NCI-H748 (cell line): ENCODE data around the gene PAIP2.
"Not testable (repeated sequence)": the region's sequence is repeated elsewhere in the genome, so short reads cannot be mapped to it uniquely, and the experiment has no call there.

Experiments used
- DNase-seq: peaks from one replicate; lab custom pipeline; 2025; ENCODE audit not compliant: unreplicated experiment; lab: John Stamatoyannopoulos, UW

Gene PAIP2, protein sequence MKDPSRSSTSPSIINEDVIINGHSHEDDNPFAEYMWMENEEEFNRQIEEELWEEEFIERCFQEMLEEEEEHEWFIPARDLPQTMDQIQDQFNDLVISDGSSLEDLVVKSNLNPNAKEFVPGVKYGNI

DNA sequence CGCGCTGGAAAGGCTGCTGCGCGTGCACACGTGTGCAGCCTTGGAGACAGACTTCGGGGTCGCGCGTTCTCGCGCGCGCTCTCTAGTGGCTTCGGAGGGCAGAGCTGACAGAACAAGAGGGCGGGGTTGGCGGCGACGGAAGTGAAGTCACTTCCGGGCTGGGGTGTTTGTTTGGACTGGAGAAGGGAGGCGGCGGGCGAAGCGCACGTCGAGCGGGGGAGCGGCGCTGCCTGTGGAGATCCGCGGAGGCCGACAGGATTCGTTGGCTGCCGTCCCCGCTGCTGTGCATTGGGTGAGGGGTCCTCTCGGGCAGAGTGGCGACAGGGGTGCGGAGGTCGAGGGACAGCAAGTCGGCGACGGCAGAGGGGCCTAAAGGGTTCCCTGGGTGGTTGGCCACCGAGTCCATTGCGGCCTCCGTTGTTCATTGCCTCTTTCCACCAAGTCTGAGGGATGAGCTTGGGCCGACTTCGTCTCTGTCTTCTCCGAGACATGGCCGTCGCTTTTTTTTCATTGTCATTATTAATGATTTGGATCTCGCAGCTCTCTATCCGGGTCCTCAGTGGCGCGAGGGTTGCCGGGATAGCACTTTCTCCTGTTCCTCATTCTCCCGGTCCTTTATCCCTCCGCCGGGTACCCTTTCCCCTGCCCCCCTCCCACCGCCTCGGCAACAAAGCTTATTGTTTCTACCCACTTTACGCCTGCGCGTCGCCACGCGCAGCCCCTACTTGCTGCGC lies at the start of gene PAIP2:
TSS of gene PAIP2 (plus strand) at position 166 of the 734 bp plus-strand sequence. CDS start 21,931 bp downstream, outside the sequence.
- peak; percentile 99 for DNase-seq

DNA sequence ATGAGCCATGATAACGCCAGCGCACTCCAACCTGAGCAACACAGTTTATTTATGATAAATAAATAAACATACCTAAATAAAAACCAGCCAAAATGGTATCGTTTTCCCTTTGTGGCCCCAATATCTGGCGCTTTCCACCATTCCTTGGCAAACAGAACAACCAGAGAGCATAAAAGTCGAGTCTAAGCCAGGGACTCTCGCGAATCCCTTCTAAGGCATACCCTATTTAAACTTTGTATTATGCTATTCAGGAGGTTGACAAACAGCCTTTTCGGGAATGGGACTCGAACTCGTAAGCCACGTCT lies 48.5 kb upstream of the PAIP2 start:
- no peak for DNase-seq

DNA sequence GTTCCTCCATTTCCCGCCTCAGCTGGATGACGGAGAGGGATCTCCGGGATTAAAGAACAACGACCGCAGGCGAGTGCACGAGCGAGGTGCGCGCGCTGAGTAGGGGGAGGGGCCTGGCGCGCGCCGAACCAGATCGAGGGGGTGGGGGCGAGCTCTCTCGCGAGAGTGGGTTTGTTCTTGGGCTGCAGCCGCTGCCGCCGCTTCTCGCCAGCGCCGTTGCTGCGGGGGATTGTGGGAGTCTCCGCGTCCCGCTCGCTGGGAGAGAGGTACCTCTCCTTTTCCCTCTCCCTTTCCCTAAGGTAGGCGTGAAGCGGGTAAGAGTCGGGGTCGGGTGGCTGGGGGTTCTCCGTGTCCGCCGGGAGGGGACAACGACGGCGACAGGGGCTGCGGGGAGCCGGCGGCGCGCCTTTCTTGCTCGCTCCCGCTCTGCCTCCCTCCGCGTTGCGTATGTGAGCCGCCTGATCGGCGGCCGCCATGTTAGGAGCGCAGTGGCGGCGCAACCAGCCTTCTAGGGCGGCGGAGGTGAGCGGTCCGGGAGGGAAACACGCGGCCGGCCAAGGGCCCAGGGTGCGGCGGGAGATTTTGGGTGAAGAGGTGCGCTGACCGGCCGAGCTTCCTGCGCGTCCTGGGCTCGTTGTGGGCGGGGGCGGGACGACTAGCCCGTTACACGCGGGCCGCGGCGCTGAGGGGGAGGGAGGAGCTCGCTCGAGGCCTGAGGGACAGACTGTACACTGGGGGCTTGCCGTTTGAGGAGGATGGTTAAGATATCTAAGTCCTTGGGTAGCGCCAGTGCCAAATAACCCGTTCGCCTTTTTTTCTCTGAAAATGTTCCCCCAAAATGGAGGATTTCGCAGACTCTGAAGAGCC lies 47.9 kb upstream of the PAIP2 start, which contains the start of gene MATR3:
TSS of gene MATR3 (plus strand) at position 234 of the 867 bp plus-strand sequence. CDS start 13,676 bp downstream, outside the sequence.
- DNase-seq = peak; percentile 98

DNA sequence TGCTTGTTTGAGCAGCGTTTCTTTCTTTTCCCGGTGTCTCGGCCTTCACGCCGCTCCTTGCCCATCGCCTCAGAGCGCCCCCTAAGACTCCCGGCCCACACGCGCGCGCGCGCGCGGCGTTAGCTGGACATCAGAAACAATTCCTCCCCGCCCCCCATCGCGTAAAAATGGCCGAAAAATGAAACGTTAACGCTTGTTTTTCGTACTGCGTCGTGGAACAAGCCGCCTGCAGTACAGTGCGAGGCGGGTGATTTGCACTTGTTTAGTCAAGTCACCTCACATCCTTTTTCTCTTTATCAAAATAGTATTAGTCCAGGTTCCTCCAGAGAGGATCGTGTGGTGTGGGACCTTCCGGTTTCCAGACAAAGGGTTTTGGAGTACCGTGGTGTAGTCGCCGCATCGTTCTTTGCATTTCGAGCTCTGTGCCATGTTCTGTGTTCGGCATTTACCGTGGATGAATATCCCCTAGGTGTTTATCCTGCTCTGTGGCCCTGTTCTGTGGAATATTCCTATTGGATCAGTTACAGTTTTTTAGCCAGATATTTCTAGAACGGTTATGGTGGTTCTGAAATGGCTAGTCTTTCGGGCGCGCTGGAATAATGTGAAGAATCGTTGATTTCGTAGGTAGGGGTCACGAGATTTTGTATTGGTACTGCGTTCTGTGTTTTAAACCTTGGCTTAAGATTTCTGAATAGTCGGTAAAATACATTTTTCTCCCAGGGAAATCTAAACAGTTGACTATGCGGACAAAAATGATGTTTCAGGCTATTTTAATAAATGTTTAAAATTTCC lies 47.1 kb upstream of the PAIP2 start:
- peak; percentile 90 for DNase-seq

DNA sequence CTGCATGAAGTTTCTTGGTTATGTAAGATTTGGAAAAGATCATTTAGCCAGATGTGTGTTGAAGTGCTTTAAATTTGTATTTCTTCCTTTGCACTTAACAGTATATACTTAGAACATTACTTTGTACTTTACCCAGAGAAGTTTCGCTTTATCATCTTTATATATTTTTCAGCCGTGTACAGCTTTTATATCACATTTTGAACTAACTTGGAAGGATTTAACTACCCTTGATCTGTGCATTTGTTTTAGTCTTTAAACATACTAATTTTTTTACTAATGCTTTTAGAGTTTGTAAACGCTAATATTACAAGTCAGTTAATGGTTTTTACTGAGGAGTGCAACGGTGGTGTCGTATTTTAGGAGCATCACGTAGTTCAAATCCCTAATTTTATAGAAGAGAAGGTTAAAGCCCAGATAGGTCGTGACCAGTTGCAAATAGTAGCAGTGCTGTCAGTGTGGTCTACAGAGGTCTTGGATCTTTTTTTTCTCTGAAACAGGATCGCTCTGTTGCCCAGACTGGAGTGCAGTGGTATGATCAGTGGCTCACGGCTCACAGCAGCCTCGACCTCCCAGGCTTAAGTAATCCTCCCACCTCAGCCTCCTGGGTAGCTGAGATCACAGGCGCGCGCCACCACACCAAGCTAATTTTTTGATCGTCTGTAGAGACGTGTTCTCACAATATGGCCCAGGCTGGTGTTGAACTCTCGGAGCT lies 46.2 kb upstream of the PAIP2 start:
- no peak for DNase-seq

DNA sequence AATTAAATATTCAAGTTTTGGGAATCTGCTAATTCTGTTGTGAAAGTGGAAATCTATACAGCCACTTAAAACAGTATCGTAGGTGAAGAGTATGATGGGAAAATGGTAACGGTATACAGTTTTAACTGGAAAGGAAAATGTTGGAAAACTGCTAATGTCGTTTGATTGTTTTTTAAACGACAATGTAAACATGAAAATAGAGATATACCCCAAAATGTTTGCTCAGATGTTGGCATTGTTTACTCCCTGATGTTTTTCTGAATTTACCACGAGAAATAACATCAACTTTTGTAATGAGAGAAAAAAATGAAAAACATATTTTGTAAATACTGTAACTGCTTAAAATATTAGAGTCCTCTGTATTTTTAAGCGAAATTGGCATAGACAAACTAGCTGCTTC lies 45.5 kb upstream of the PAIP2 start:
- DNase-seq = no peak

DNA sequence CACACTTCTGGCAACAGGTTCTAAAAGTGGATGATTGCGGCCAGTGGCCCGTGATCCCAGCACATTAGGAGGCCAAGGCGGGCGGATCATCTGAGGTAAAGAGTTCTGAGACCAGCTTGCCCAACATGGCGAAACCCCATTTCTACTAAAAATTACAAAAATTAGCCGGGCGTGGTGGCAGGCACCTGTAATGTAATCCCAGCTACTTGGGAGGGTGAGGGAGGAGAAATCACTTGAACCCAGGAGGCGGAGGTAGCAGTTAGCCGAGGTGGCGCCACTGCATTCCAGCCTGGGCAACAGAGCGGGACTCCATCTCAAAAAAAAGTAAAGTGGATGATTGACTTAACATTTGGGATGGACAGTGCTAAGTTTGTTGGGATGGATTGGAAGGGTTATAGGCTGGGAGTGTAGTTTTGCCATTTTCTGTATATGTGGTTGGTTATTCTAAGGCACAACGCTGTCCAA lies 44.8 kb upstream of the PAIP2 start:
- no peak for DNase-seq

DNA sequence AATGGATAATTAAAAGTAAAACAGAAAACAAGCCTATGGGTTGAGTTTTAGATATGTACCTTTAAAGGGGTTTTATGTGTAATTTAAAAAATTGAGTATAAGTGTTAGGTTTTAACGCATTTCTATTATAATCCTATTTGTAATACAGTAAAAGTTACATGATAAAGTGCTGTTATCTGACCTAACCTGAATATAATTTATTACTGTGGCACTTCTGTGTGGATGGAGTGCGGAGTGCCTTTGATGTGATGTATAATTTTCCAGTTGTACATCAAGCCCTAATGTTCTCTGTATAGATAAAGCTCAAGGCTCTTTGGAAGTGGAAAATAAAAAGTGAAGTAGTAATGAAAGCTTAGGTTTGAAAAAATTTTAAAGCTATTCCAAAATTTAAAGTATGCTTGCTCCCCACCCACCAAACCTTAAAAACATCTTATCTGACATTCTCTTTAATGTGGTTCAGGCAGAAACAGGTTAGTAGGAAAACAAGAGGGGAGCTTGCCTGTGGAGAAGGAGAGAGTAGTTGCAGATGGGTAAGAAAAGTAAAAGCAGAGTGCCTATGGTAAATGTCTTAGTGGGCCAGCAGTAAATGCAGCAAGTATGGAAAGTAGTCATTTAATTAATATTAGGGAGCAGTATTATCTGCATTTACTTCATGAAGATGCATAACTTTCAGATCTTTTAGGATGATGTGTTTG lies 44.1 kb upstream of the PAIP2 start:
- DNase-seq = no peak

DNA sequence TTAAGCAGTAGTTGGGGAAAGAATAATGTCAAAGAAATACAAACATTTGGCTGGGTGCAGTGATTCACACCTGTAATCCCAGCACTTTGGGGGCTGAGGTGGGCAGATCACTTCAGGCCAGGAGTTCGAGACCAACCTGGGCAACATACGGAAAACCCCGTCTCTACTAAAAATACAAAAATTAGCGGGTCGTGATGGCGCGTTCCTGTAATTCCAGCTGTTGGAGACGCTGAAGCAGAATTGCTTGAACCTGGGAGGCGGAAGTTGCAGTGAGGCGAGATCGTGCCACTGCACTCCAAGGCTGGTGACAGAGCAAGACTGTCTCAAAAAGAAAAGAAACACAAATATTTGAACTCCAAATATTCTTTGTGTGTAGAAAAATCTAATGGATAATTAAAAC lies 43.4 kb upstream of the PAIP2 start:
- DNase-seq = no peak

DNA sequence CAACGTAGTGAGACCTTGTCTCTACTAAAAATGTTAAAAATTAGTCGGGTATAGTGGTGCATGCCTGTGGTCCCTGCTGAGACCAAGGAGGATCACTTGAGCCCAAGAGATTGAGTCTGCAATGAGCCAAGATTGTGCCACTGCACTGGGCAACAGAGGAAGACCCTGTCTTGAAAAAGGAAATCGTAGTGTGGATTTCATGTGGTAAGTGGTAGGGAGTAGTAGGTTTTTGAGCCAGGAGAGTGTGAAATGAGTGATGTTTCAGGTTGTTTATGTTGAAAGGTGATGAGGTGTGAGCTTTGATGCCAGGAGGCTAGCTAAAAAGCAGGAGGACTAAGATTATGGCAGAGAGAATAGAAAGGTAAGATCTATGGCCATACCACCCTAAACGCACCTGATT lies 42.2 kb upstream of the PAIP2 start:
- no peak for DNase-seq

DNA sequence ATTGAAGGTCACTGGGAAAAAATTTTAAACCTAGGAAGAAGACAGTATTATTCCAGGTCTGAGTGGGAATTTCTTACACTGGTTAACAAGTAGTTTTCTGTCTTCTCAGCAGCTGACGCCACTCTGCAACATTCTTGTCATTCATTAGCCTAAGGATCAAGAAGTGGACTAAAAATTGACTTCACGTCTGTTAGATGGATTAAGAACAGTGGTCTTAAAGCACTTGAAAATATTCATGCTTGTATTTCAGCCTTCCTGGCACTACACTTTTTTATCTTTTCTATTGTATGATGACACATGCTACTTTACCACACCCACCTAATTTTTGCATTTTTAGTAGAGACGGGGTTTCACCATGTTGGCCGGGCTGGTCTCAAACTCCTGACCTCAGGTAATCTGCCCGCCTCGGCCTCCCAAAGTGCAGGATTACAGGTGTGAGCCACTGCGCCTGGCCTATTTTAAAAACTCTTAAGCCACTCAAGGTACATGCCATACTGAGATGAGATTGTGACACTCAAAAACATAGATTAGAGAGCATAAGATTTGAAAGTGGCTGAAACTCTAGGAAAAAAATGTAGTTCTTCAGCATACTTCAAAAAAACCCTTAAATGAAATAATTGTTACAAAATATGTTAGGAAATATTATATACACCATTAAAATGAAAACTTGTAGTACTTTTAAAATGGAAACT lies 39.7 kb upstream of the PAIP2 start:
- no peak for DNase-seq

DNA sequence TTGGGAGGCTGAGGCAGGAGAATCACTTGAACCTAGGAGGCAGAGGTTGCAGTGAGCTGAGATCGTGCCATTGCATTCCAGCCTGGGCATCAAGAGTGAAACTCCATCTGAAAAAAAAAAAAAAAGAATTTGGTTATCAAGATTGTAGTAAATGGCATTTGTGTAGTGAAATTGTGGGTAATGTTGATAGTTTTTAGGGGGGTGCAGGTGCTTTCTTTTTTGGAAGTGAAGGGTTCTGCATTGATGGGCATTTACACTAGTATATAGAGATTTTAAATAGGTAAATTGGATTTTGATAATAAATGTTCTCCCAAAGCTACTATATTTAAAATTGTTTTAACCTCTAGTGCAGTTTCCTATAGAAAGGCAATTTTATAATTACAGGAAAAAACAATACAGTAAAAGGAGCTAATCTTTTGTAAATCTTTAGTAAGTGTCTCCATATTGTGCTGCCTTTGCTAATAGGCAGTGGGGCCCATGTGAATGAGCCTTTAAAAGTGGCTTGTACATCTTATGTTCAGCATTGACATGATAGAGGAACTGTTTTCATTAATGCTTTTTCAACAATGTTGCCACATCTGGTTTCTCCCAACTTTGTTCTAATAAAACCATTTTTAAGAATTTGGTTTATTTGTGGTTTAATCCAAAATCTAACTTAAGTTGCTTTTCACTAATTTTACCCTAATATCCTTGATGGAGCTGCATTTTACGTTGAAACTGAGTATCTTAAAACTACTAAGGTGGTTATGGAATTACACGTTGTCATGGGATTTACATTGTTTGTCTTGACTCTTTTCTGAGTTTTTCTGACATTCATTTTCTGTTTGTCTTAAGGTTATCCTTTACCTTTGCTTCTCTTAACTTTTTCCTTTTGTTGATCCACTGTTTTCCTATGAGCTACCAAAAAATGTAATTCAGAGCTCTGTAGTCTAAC lies 37.0 kb upstream of the PAIP2 start:
- no peak for DNase-seq

DNA sequence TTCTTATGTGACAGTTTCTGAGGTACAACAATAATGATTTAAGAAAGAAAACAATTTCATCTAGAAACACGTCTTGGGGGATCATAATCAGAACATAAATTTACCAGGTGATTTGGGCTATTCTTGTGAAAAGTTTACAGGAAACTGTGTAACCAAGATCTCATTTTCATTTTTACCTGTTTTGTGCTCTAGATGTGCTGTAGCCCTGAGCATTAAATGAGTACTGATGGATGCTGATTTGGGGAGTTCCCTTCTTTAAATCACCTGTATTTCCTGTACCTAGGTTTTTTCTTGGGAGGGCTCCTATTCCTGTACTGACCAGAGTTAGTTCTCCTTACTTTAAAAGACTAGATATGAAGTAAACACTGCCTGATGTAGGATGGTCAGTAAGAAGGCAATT lies 35.5 kb upstream of the PAIP2 start:
- no peak for DNase-seq

DNA sequence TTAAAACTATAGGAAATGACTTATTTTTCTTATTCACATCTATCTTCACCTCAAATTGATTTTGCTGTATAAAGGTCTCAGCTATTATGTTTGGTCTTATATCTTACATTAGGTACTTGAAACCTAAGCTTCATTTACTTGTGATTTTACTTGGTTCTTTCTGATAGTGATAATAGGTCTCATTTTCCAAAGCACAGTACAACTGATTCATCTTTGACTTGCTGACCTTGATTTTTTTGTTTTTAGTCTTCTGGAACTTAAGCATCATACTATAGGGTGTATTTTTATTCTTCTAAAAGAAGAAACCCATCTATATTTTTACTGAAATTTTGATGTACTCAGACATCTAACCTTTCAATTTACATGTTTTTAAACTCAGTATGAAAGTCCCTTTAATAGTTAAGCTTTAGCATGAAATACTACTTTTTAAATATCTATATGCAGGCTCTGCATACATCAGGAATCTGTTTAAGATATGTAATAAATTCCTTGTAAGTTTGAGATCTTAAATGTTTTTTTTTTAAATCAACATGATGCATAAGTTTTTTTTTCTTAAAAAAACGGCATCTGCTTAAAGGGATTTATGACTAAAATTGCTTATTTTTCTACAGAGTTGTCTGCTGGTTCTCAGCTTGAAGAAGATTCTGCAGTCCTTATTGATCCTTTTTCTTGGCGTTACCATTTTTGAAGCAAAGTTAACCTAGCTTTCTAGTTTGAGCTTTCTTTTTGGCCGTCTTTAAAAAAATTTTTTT lies 34.9 kb upstream of the PAIP2 start:
- DNase-seq = no peak

DNA sequence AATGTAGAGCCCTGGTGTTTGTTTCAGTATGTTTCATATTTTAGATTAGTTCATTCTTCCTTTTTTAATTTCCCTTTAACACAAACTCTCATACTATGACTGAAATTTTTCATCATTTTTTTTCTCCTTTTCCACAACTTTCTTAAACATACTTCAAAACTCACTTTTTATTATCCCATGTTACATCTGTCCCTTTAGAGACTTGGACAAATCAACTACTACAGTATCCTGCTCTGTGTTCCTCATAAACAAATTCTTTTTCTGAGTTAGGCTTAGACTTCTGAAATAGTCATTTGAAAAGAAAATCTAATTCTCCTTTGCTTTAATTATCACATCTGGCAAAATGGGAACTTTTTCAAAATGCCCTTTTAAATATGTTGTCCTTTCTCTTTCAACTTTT lies 32.9 kb upstream of the PAIP2 start:
- DNase-seq = no peak

DNA sequence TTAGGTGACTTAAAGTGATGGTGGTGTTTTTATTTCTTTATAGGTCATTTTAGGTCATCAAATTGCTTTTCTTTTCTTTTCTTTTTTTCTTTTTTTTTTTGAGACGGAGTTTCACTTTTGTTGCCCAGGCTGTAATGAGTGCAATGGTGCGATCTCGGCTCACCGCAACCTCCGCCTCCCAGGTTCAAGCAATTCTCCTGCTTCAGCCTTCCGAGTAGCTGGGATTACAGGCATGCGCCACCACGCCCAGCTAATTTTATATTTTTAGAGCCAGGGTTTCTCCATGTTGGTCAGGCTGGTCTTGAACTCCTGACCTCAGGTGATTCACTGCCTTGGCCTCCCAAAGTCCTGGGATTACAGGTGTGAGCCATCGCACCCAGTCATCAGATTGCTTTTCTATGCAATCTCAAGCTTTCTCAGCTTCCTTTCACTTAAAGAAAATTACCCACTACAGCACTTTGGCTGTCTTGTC lies 30.9 kb upstream of the PAIP2 start:
- not testable (repeated sequence) for DNase-seq

DNA sequence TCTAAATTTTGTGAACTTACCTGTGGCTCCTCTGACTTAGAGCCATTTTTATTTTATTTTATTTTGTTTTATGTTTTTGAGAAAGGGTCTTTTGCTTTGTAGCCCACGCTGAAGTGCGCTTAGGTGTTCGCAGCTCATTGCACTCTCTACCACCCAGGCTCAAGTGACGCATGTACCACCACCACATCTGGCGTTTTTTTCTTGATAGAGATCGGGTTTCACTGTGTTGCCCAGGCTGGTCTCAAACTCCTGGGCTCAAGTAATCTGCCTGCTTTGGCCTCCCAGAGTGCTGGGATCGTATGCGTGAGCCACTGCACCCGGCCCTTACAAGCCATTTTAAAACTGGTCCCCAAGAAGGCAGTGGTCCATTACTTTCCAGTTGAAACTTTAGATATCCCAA lies 29.6 kb upstream of the PAIP2 start:
- no peak for DNase-seq
